Fibroblast of lung (primary cell): Measurements from ENCODE around the gene TMCO2. TPM values are rescaled to one million over a fixed set of nuclear protein-coding genes. Genes with fewer than 3 reads are reported as not detected.

Source experiments
- DNase-seq, 2 donors: peaks; one replicate each; pipeline versions ENCODE4 v3.0.0 to v3.0.0-alpha.2; 2010; ENCODE audit warnings: low read depth in 2 of 2
- H2AFZ ChIP-seq: 2 replicates; pipeline ENCODE4 v1.5.1; 2012; ENCODE audit warnings: low read length, control low read depth, inconsistent platforms
- H3K27ac ChIP-seq: 2 replicates; pipeline ENCODE4 v1.5.1; 2011; ENCODE audit warnings: low read length, control low read depth; ENCODE audit not compliant: insufficient read depth
- H3K27me3 ChIP-seq: 2 replicates; pipeline ENCODE4 v1.5.1; 2011; ENCODE audit warnings: mild to moderate bottlenecking, low read length; ENCODE audit not compliant: control insufficient read depth, insufficient read depth
- H3K36me3 ChIP-seq: 2 replicates; pipeline ENCODE4 v1.5.1; 2011; ENCODE audit warnings: low read length; ENCODE audit not compliant: control insufficient read depth, insufficient read depth
- H3K4me1 ChIP-seq: 2 replicates; pipeline ENCODE4 v1.5.1; 2011; ENCODE audit warnings: low read length; ENCODE audit not compliant: control insufficient read depth, insufficient read depth; ENCODE audit errors: extremely low read depth
- H3K4me2 ChIP-seq: 2 replicates; pipeline ENCODE4 v1.5.1; 2011; ENCODE audit warnings: low read length, control low read depth; ENCODE audit not compliant: insufficient read depth; ENCODE audit errors: extremely low read depth
- H3K4me3 ChIP-seq, 4 experiments: fragments of 200-600 bp in 1 of 4; sonication (generic) in 1 of 4; replicated peaks in 1 of 4; 2 replicates each; pipeline ENCODE4 v1.5.1; 2011 to 2016; ENCODE audit warnings: low read length in 4 of 4, low read depth in 3 of 4, mild to moderate bottlenecking in 3 of 4, control low read depth in 2 of 4, inconsistent platforms in 1 of 4, mixed read lengths in 1 of 4; ENCODE audit not compliant: insufficient read depth in 1 of 4; ENCODE audit errors: control extremely low read depth in 1 of 4
- H3K79me2 ChIP-seq: 2 replicates; pipeline ENCODE4 v1.5.1; 2012; ENCODE audit warnings: mild to moderate bottlenecking, low read length, inconsistent platforms; ENCODE audit not compliant: control insufficient read depth, insufficient read depth
- H3K9ac ChIP-seq: 2 replicates; pipeline ENCODE4 v1.5.1; 2011; ENCODE audit warnings: mild to moderate bottlenecking, low read length, control low read depth; ENCODE audit not compliant: insufficient read depth
- H3K9me3 ChIP-seq: 2 replicates; pipeline ENCODE4 v1.5.1; 2012; ENCODE audit warnings: low read depth, low read length; ENCODE audit not compliant: control insufficient read depth, insufficient read depth
- H4K20me1 ChIP-seq: 2 replicates; pipeline ENCODE4 v1.5.1; 2011; ENCODE audit warnings: low read length; ENCODE audit not compliant: control insufficient read depth, insufficient read depth; ENCODE audit errors: extremely low read depth
- CTCF ChIP-seq, 2 donors: IDR thresholded peaks in 1 of 2; conservative IDR thresholded peaks in 1 of 2; 1 replicate in 1 of 2; 2 replicates in 1 of 2; pipeline ENCODE4 v1.5.1; 2011 to 2012; ENCODE audit warnings: low read length in 2 of 2, control low read depth in 1 of 2, inconsistent platforms in 1 of 2, low read depth in 1 of 2, mild to moderate bottlenecking in 1 of 2
- EZH2 ChIP-seq: IDR thresholded peaks from 2 replicates; pipeline ENCODE4 v1.5.1; 2012; ENCODE audit warnings: low read length, control low read depth, mild to moderate bottlenecking; ENCODE audit errors: missing control alignments
- polyA plus RNA-seq, 2 donors: library from polyadenylated mRNA; depleted of rRNA in 1 of 2; stranded (reverse) in 1 of 2; unstranded in 1 of 2; fragments of >200 nt; gene quantifications; 2 replicates each; pipeline ENCODE4 v1.2.1, GENCODE V29; 2011 to 2012; ENCODE audit warnings: missing spikeins in 1 of 2
- total RNA-seq: library from RNA; depleted of rRNA; stranded (reverse); fragments of >200 nt; gene quantifications from 2 replicates; pipeline ENCODE4 v1.2.1, GENCODE V29; 2014

Gene TMCO2
- total and polyA plus RNA-seq, 2 donors (not counting 1 experiment from before 2014, with no cell fraction given): not detected

- Histone ChIP-seq H3K9ac (no peak overlapping the region), H4K20me1 (no peaks in the 10 kb centered on the region), H3K36me3 (no peaks in the 10 kb centered on the region), H3K27ac (no peak overlapping the region), H3K4me1 (peaks cover 10% of the 10 kb centered on the region), H3K4me2 (no peak overlapping the region), H3K4me3 (no peak overlapping the region), H2AFZ (no peak overlapping the region), H3K9me3 (no peaks in the 10 kb centered on the region), H3K27me3 (no peaks in the 10 kb centered on the region), H3K79me2 (no peaks in the 10 kb centered on the region)
- TF ChIP-seq EZH2 (no peak), CTCF (conservative IDR thresholded peaks at IDR 0.05 in 1 of 2, IDR thresholded peaks at IDR 0.05 in 1 of 2; ENCODE audit: low read depth in 1 of 2, low read length in 2 of 2) (no peak)
- DNase-seq: no peak
Measured at GRCh38 chr1:40245686-40246085, 2.1 kb upstream of the TMCO2 start.

DNA sequence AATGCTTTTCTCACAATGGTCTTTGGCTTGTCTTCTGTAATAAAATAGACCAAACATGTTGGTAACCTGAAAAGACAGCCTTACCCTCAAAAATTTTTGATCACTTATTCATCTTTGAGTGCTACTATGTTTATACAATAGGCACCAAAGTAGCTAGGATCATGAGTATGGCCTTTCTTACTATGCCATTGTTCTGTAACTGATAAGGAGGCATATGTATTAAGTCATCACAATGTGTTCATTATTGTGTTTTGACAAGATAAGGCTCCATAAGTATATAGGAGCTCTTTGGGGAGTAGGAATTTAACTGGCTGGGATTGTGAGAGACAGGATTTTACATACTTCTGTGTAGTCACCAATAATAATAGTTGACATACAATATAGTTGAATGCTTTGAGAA, 675 bp downstream of the TMCO2 start:
- H4K20me1 ChIP-seq: no peaks in the 10 kb centered on the region

DNA sequence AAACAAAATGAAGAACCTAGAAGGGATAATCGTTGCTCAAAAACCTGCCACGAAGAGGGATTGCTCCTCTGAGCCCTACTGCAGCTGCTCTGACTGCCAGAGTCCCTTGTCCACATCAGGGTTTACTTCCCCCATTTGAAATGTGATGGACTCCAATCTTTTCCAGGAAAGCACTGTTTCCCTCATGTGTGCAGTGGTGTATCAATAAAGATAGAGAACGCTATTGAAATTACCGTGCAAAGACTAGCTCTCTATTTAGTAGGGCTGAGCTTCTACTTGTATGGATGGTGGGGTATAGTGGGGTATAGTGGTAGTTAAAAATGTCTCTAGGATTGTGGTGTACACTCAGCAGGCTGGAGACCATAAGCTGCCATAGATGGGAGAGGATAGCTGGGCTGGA, 3.7 kb downstream of the TMCO2 start:
- Histone ChIP-seq H3K79me2 (peaks cover 8% of the 10 kb centered on the region), H4K20me1 (no peaks in the 10 kb centered on the region), H3K36me3 (no peaks in the 10 kb centered on the region), H3K4me1 (no peaks in the 10 kb centered on the region), H3K27me3 (no peaks in the 10 kb centered on the region), H3K4me3 (no peak overlapping the region), H3K9ac (no peak overlapping the region), H3K4me2 (no peak overlapping the region), H3K9me3 (no peaks in the 10 kb centered on the region), H2AFZ (no peak overlapping the region), H3K27ac (no peak overlapping the region)
- no peak for DNase-seq
- TF ChIP-seq CTCF (conservative IDR thresholded peaks at IDR 0.05 in 1 of 2, IDR thresholded peaks at IDR 0.05 in 1 of 2; ENCODE audit: low read depth in 1 of 2, low read length in 2 of 2): no peak

More for the DNA sequence above, 675 bp downstream of the TMCO2 start:
- peak in 1 of 2 donors; percentile 58 for DNase-seq
- Histone ChIP-seq H3K9me3 (no peaks in the 10 kb centered on the region), H2AFZ (no peak overlapping the region), H3K27me3 (no peaks in the 10 kb centered on the region), H3K4me2 (no peak overlapping the region), H3K27ac (no peak overlapping the region), H3K4me3 (no peak overlapping the region), H3K4me1 (no peaks in the 10 kb centered on the region), H3K79me2 (no peaks in the 10 kb centered on the region), H3K9ac (no peak overlapping the region), H3K36me3 (no peaks in the 10 kb centered on the region)
- TF ChIP-seq CTCF (conservative IDR thresholded peaks at IDR 0.05 in 1 of 2, IDR thresholded peaks at IDR 0.05 in 1 of 2; ENCODE audit: low read depth in 1 of 2, low read length in 2 of 2) (no peak), EZH2 (no peak)
